Naive thymus-derived CD4-positive, alpha-beta T cell (primary cell): ENCODE measurements around the gene CBR1. TPM values are rescaled to one million over a fixed set of nuclear protein-coding genes. Genes with fewer than 3 reads are reported as not detected.

Source experiments
- ATAC-seq: fragments of 150-1000 bp; cut with Tn5 transposase; 2 replicates; pipeline ENCODE4 v1.10.0; 2021; ENCODE audit warnings: mild to moderate bottlenecking, moderate library complexity
- CTCF ChIA-PET: fragments of 350-600 bp; sonication (Branson Sonifier 250); formaldehyde crosslinking; loops from one replicate; lab custom pipeline; 2021; ENCODE audit warnings: antibody characterized with exemption; lab: Charles Lee
- POLR2A ChIA-PET: fragments of 350-600 bp; sonication (Branson Sonifier 250); formaldehyde crosslinking; loops from one replicate; lab custom pipeline; 2021; ENCODE audit warnings: antibody characterized with exemption, inconsistent platforms; lab: Charles Lee
- DNase-seq, 9 donors: peaks; one replicate each; pipeline versions ENCODE4 v3.0.0 to v3.0.0-alpha.2; 2020 to 2022; ENCODE audit warnings: mixed read lengths in 1 of 9
- H3K27ac ChIP-seq: one replicate; pipeline ENCODE4 v1.7.0; 2013; ENCODE audit warnings: mild to moderate bottlenecking, low read depth, low read length, moderate library complexity
- H3K27me3 ChIP-seq, 2 donors: one replicate each; pipeline ENCODE4 v1.7.0; 2013; ENCODE audit warnings: low read length in 2 of 2, mild to moderate bottlenecking in 2 of 2, moderate library complexity in 2 of 2; ENCODE audit not compliant: control insufficient read depth in 2 of 2, insufficient read depth in 2 of 2
- H3K36me3 ChIP-seq, 3 experiments: 1 replicate in 2 of 3; 2 replicates in 1 of 3; pipeline ENCODE4 v1.7.0; 2013; ENCODE audit warnings: low read length in 3 of 3, mild to moderate bottlenecking in 3 of 3, moderate library complexity in 1 of 3; ENCODE audit not compliant: insufficient read depth in 3 of 3, control insufficient read depth in 2 of 3
- H3K4me1 ChIP-seq, 2 donors: one replicate each; pipeline ENCODE4 v1.7.0; 2013; ENCODE audit warnings: low read length in 2 of 2, mild to moderate bottlenecking in 2 of 2, moderate library complexity in 1 of 2; ENCODE audit not compliant: control insufficient read depth in 2 of 2, insufficient read depth in 2 of 2
- H3K4me3 ChIP-seq: 2 replicates; pipeline ENCODE4 v1.7.0; 2013; ENCODE audit warnings: mild to moderate bottlenecking, low read length
- H3K9me3 ChIP-seq, 3 experiments: 1 replicate in 2 of 3; 2 replicates in 1 of 3; pipeline ENCODE4 v1.7.0; 2013; ENCODE audit warnings: low read length in 3 of 3; ENCODE audit not compliant: control insufficient read depth in 2 of 3
- H3K27ac Mint-ChIP-seq, 9 donors: one replicate each; pipeline ENCODE4 v1.8.0; 2020 to 2022; ENCODE audit warnings: mixed read lengths in 9 of 9, mild to moderate bottlenecking in 8 of 9, moderate library complexity in 5 of 9, inconsistent platforms in 2 of 9
- H3K27me3 Mint-ChIP-seq, 5 donors: one replicate each; pipeline ENCODE4 v1.8.0; 2021 to 2022; ENCODE audit warnings: mixed read lengths in 5 of 5, mild to moderate bottlenecking in 1 of 5
- H3K36me3 Mint-ChIP-seq, 5 donors: one replicate each; pipeline ENCODE4 v1.8.0; 2020 to 2022; ENCODE audit warnings: mixed read lengths in 5 of 5, mild to moderate bottlenecking in 3 of 5, inconsistent platforms in 1 of 5
- H3K4me1 Mint-ChIP-seq, 7 donors: one replicate each; pipeline ENCODE4 v1.8.0; 2020 to 2022; ENCODE audit warnings: mixed read lengths in 7 of 7, mild to moderate bottlenecking in 3 of 7, inconsistent platforms in 1 of 7
- H3K4me3 Mint-ChIP-seq, 10 donors: one replicate each; pipeline ENCODE4 v1.8.0; 2020 to 2022; ENCODE audit warnings: mild to moderate bottlenecking in 10 of 10, mixed read lengths in 10 of 10, moderate library complexity in 6 of 10, inconsistent platforms in 2 of 10
- H3K9me3 Mint-ChIP-seq, 11 donors: one replicate each; pipeline ENCODE4 v1.8.0; 2020 to 2022; ENCODE audit warnings: mixed read lengths in 11 of 11, mild to moderate bottlenecking in 4 of 11, inconsistent platforms in 1 of 11, moderate library complexity in 1 of 11
- intact Hi-C, 2 donors: fragments of 100-400 bp; cut with micrococcal nuclease; formaldehyde crosslinking; loops; one replicate each; pipeline ENCODE4 v1.15.1; 2023
- polyA plus RNA-seq, 2 donors: library from polyadenylated mRNA; unstranded; fragments of 300-500 nt; fragmentation: Illumina TruSeq; gene quantifications; one replicate each; pipeline ENCODE4 v1.2.3, GENCODE V29; 2021
- total RNA-seq, 6 experiments: library from RNA in 5 of 6; stranded (reverse) in 5 of 6; gene quantifications; 1 replicate in 5 of 6; 2 replicates in 1 of 6; pipeline ENCODE4 v1.2.3 and lab custom pipeline; 2021 to 2026

CBR1 gene
- total and polyA plus RNA-seq, 7 experiments from 2014 or later = 6.0 to 59.7 (median 24.1) TPM

DNA sequence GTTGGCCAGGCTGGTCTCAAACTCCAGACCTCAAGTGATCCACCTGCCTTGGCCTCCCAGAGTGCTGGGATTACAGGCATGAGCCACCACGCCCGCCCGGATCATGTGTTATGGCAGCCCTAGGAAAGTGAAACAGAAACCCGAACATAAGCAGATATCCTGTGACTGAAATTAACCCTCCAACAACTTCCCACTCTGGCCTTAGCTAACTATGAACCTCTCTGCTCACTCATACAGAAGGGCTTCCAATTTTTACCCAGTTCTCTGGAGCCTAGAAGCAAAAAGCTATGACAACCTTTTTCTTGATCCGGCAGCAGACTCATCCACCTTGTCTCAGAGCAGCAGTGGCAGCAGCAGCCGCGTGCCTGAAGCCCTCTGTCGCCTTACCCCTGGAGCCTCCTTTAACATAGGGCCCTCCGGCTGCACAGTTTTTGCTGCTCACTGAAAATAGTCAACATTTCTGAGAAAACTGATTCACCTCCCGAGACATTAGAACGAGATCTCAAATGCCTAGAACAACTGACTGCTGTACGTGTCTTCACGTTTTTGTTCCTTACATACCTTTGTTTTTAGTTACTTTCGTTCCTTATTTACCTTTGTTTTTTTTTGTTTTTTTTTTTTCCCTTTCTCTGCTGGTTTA, 9.3 kb downstream of the CBR1 start:
- Histone ChIP-seq H3K27ac (peak overlapping the region; percentile 66), H3K4me3 (peak overlapping the region; percentile 44), H3K4me1 (peaks cover 0 to 10% of the 10 kb centered on the region in 2 donors), H3K9me3 (no peaks in the 10 kb centered on the region), H3K27me3 (no peaks in the 10 kb centered on the region), H3K36me3 (no peaks in the 10 kb centered on the region)
- Mint-ChIP-seq H3K4me3 (peak overlapping the region; percentile 46 to 93 (median 81)), H3K9me3 (peaks cover 0 to 6% (median 0%) of the 10 kb centered on the region in 11 donors), H3K27ac (peak overlapping the region; percentile 71 to 99 (median 97)), H3K36me3 (peaks cover 0 to 22% (median 3%) of the 10 kb centered on the region in 5 donors), H3K27me3 (no peaks in the 10 kb centered on the region), H3K4me1 (peaks cover 8 to 42% (median 34%) of the 10 kb centered on the region in 7 donors)
- ChIA-PET POLR2A (interaction anchor here (0.7 to 4.1 kb wide), 3 partner anchors 9 to 71 kb away, joined by 3 to 30 read pairs (median 17); partner anchors contain the start of genes CBR1 and SETD4), CTCF (interaction anchor here (0.6 to 1.2 kb wide), 4 partner anchors 35 to 62 kb away, joined by 3 to 5 read pairs (median 3); no protein-coding TSS in a partner anchor)
- intact Hi-C loops = loop anchor here (1.0 to 2.0 kb wide), 3 partner anchors 10 to 34 kb away; partner anchors contain the start of gene SETD4 (in 2 of the 2)
- peak in 7 of 9 donors; percentile 37 to 66 (median 51) for DNase-seq
- peak; percentile 74 for ATAC-seq

- ATAC-seq (no peak), DNase-seq (no peak)
- peaks cover 0 to 6% (median 0%) of the 10 kb centered on the region in 11 donors for H3K9me3 Mint-ChIP-seq
- no peaks in the 10 kb centered on the region for H3K36me3 ChIP-seq
- CTCF ChIA-PET = interaction anchor here (1.0 to 1.2 kb wide), 2 partner anchors 46 to 62 kb away, joined by 3 to 5 read pairs; no protein-coding TSS in a partner anchor
- POLR2A ChIA-PET = interaction anchor here (2.1 to 4.1 kb wide), 2 partner anchors 10 to 19 kb away, joined by 17 to 30 read pairs; partner anchors contain the start of genes CBR1 and SETD4
- H3K27ac Mint-ChIP-seq = peak overlapping the region in 7 of 9 donors; percentile 94 to 99 (median 98)
- peaks cover 8 to 42% (median 34%) of the 10 kb centered on the region in 7 donors for H3K4me1 Mint-ChIP-seq
- intact Hi-C loops = loop anchor here (1.0 to 2.0 kb wide), 3 partner anchors 10 to 33 kb away; partner anchors contain the start of gene SETD4 (in 2 of the 2)
- peak overlapping the region; percentile 66 for H3K27ac ChIP-seq
- H3K27me3 ChIP-seq = no peaks in the 10 kb centered on the region
- no peak overlapping the region for H3K4me3 ChIP-seq
- H3K27me3 Mint-ChIP-seq = no peaks in the 10 kb centered on the region
- H3K9me3 ChIP-seq = no peaks in the 10 kb centered on the region
- H3K4me1 ChIP-seq = peaks cover 0 to 10% of the 10 kb centered on the region in 2 donors
- H3K36me3 Mint-ChIP-seq = peaks cover 0 to 22% (median 3%) of the 10 kb centered on the region in 5 donors
- H3K4me3 Mint-ChIP-seq = peak overlapping the region in 9 of 10 donors; percentile 20 to 93 (median 81)
Measured at GRCh38 chr21:36079671-36080070, 9.8 kb downstream of the CBR1 start.

DNA sequence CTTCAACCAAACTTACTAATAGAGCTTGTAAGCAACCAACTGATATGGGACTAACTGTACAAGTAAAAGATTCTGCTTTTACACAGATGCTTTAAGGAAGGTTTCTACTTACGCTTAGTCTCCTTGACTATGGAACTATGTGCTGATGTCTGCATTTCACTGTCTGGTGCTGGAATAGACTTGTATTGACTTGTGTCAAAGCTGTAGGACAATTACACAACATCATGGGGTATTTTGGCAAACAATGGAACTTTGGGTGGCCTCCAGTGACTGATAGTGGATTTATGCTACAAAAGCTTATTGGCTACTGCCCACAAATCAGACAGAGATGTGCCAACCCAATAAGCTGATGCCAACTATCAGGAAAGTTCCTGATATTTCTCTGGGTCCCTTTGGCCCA, 10.6 kb downstream of the CBR1 start:
- Histone ChIP-seq H3K27me3 (no peaks in the 10 kb centered on the region), H3K9me3 (no peaks in the 10 kb centered on the region), H3K27ac (no peak overlapping the region), H3K4me3 (no peak overlapping the region), H3K4me1 (peaks cover 0 to 10% of the 10 kb centered on the region in 2 donors), H3K36me3 (no peaks in the 10 kb centered on the region)
- Mint-ChIP-seq H3K27ac (peak overlapping the region in 4 of 9 donors; percentile 34 to 99 (median 96)), H3K9me3 (peaks cover 0 to 6% (median 0%) of the 10 kb centered on the region in 11 donors), H3K27me3 (no peaks in the 10 kb centered on the region), H3K4me1 (peaks cover 8 to 41% (median 34%) of the 10 kb centered on the region in 7 donors), H3K4me3 (no peak overlapping the region), H3K36me3 (peaks cover 0 to 22% (median 3%) of the 10 kb centered on the region in 5 donors)
- DNase-seq = no peak
- ATAC-seq = no peak
- ChIA-PET CTCF (no interaction called here), POLR2A (interaction anchor here (4.1 kb wide), 1 partner anchor 10 kb away, joined by 30 read pairs; the partner anchor contains the start of gene CBR1)
- intact Hi-C loops = no loop called here

DNA sequence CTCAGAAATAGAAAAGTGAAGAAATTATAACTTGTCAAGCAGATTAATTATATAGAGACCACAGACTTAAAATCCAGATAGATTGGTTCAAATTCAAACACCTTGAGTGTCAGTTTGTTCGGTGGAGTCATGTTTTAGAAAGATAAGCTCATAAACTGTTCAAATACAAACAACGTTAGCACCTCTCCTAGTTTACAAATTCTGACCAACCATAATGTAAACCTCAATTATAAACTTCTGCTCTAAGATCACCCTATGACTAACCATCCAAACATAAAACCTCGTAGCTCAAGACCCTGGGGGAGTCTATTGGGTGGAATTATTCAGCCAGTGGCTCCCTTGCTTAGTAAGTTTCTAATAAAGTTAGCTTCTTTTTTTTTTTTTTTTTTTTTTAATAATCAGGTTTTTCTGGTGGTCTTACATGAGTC, 12.4 kb downstream of the CBR1 start:
- no peaks in the 10 kb centered on the region for H3K9me3 ChIP-seq
- ChIA-PET POLR2A (no interaction called here), CTCF (no interaction called here)
- H3K27me3 ChIP-seq = no peaks in the 10 kb centered on the region
- Mint-ChIP-seq H3K4me1 (peaks cover 10 to 38% (median 34%) of the 10 kb centered on the region in 7 donors), H3K27ac (peak overlapping the region in 1 of 9 donors; percentile 23), H3K36me3 (peaks cover 0 to 17% (median 3%) of the 10 kb centered on the region in 5 donors), H3K4me3 (no peak overlapping the region), H3K27me3 (no peaks in the 10 kb centered on the region), H3K9me3 (peaks cover 0 to 6% (median 0%) of the 10 kb centered on the region in 11 donors)
- H3K4me3 ChIP-seq = no peak overlapping the region
- intact Hi-C loops = no loop called here
- no peak overlapping the region for H3K27ac ChIP-seq
- no peak for DNase-seq
- no peak for ATAC-seq
- peaks cover 0 to 10% of the 10 kb centered on the region in 2 donors for H3K4me1 ChIP-seq
- H3K36me3 ChIP-seq = no peaks in the 10 kb centered on the region

GRCh38 chr21:36087362-36088138, 17.7 kb downstream of the CBR1 start:
- no peaks in the 10 kb centered on the region for H3K27me3 ChIP-seq
- no peak overlapping the region for H3K4me3 ChIP-seq
- no peak overlapping the region for H3K27ac ChIP-seq
- no peak for DNase-seq
- no peaks in the 10 kb centered on the region for H3K36me3 ChIP-seq
- ChIA-PET POLR2A (interaction anchor here (1.6 kb wide), 1 partner anchor 10 kb away, joined by 3 read pairs; no protein-coding TSS in a partner anchor), CTCF (interaction anchor here (1.1 kb wide), 1 partner anchor 17 kb away, joined by 3 read pairs; no protein-coding TSS in a partner anchor)
- H3K4me3 Mint-ChIP-seq = no peak overlapping the region
- H3K4me1 ChIP-seq = no peaks in the 10 kb centered on the region
- intact Hi-C loops = no loop called here
- no peak for ATAC-seq
- H3K9me3 Mint-ChIP-seq = peaks cover 0 to 4% (median 0%) of the 10 kb centered on the region in 11 donors
- no peak overlapping the region for H3K27ac Mint-ChIP-seq
- H3K27me3 Mint-ChIP-seq = no peaks in the 10 kb centered on the region
- H3K9me3 ChIP-seq = no peaks in the 10 kb centered on the region
- H3K4me1 Mint-ChIP-seq = peaks cover 0 to 14% (median 8%) of the 10 kb centered on the region in 7 donors
- no peaks in the 10 kb centered on the region for H3K36me3 Mint-ChIP-seq

DNA sequence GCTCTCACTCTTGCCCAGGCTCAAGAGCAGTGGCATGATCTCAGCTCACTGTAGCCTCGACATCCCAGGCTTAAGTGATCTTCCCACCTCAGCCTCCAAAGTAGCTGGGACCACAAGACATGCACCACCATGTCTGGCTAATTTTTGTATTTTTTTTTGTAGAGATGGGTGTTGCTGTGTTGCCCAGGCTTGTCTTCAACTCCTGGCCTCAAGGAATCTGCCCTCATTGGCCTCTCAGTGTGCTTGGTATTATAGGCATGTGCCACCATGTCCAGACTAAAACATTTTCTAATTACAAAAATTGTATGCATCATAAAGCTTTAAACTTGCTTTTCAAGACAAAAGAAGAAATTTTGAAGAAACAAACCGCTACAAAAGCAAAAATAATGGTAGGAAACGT, 20.1 kb downstream of the CBR1 start:
- ChIA-PET POLR2A (no interaction called here), CTCF (interaction anchor here (0.6 kb wide), 2 partner anchors 118 to 241 kb away, joined by 3 to 4 read pairs; no protein-coding TSS in a partner anchor)
- H3K4me3 Mint-ChIP-seq = no peak overlapping the region
- peaks cover 0 to 14% (median 8%) of the 10 kb centered on the region in 7 donors for H3K4me1 Mint-ChIP-seq
- no peaks in the 10 kb centered on the region for H3K36me3 ChIP-seq
- no peaks in the 10 kb centered on the region for H3K4me1 ChIP-seq
- peaks cover 0 to 5% (median 0%) of the 10 kb centered on the region in 5 donors for H3K27me3 Mint-ChIP-seq
- peaks cover 6 to 17% (median 11%) of the 10 kb centered on the region in 11 donors for H3K9me3 Mint-ChIP-seq
- H3K9me3 ChIP-seq = peaks cover 0 to 13% (median 0%) of the 10 kb centered on the region in 3 experiments
- H3K4me3 ChIP-seq = no peak overlapping the region
- no peak for DNase-seq
- peaks cover 3 to 7% (median 7%) of the 10 kb centered on the region in 5 donors for H3K36me3 Mint-ChIP-seq
- no peaks in the 10 kb centered on the region for H3K27me3 ChIP-seq
- ATAC-seq = no peak
- no peak overlapping the region for H3K27ac Mint-ChIP-seq
- no peak overlapping the region for H3K27ac ChIP-seq
- intact Hi-C loops = no loop called here
